ENCODE measurements around the gene CATSPERE. TPM values are rescaled to one million over a fixed set of nuclear protein-coding genes. Genes with fewer than 3 reads are reported as not detected.

CATSPERE gene
- total and polyA plus RNA-seq, 10 donors: 0.50 to 4.0 (median 1.1) TPM

DNA sequence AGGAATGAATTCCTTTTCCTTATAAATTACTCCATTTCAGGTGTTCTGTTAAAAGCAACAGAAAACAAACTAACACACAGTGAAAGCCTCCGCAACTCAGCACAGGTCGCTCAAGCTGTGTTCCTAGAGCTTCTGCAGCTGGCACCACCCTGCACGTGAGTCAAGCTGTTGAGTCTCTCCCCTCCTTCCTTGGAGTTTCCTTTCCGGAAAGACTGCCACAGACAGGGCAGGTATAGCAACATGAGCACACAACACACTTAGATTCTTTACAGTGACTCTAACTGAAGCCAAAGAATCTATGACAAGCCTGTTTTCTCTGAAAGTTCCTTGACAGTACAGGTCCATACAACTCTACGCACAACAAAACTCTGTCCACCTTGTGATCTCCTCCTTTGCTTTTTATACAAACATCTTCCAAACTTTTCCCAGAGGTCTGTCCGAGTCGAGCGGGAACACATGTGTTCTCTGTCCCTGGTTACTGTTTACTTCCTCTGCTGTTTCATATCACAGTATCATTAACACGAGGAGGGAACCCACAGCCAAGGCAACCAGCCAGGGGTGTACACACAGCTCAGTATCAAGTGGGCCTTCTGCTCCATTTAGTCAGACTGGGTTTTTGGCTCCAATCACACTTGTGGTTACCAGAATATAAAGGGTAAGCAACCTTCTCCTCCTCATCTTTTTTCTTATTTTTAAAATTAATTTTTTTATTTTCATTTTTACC, 153.2 kb downstream of the CATSPERE start:
- no peaks in the 10 kb centered on the region for H3K4me1 ChIP-seq
- no peak for DNase-seq
- TF ChIP-seq, protein P1, sequence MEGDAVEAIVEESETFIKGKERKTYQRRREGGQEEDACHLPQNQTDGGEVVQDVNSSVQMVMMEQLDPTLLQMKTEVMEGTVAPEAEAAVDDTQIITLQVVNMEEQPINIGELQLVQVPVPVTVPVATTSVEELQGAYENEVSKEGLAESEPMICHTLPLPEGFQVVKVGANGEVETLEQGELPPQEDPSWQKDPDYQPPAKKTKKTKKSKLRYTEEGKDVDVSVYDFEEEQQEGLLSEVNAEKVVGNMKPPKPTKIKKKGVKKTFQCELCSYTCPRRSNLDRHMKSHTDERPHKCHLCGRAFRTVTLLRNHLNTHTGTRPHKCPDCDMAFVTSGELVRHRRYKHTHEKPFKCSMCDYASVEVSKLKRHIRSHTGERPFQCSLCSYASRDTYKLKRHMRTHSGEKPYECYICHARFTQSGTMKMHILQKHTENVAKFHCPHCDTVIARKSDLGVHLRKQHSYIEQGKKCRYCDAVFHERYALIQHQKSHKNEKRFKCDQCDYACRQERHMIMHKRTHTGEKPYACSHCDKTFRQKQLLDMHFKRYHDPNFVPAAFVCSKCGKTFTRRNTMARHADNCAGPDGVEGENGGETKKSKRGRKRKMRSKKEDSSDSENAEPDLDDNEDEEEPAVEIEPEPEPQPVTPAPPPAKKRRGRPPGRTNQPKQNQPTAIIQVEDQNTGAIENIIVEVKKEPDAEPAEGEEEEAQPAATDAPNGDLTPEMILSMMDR (IDR thresholded peaks at IDR 0.05 in 8 of 11, conservative IDR thresholded peaks at IDR 0.05 in 3 of 11): no peak
- no peak for TF ChIP-seq POLR2AphosphoS5 (IDR thresholded peaks at IDR 0.05)
- no peak for TF ChIP-seq POLR2A (IDR thresholded peaks at IDR 0.05)
- H3K27ac ChIP-seq: no peak overlapping the region
- H3K36me3 ChIP-seq: peaks cover 0 to 6% (median 0%) of the 10 kb centered on the region in 6 donors
- H3K9me3 ChIP-seq: peaks cover 0 to 5% (median 0%) of the 10 kb centered on the region in 8 donors
- H3K4me3 ChIP-seq: no peak overlapping the region
- H3K27me3 ChIP-seq (replicated peaks in 1 of 7): no peaks in the 10 kb centered on the region
- intact Hi-C loops (cut with DNase I; ENCODE audit: low total_unique reads): no loop called here
- 79 to 88% (median 85%) methylated on average over 9 of the region's 9 CpGs for WGBS, 5 donors

DNA sequence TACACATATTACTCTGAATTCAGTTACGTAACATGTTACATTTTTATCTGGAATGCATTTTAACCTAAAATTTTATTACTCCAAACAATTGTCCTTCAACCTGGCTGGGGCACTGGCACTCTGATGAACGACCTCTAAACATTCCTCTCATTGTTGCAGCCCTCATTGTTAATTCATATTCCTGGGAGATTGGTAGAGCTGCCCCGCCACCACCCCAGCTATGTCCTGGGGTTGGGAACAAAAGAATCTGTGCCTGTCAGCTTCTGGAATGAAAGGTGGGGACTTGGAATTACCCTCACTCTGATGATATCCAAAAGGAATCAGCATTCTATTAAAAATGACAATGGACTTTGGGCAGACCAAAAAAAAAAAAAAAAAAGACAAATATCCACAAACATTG, 153.8 kb downstream of the CATSPERE start:
- WGBS, 5 donors: 50 to 74% (median 65%) methylated on average over 3 of the region's 3 CpGs
- TF ChIP-seq, protein P1 (IDR thresholded peaks at IDR 0.05 in 8 of 11, conservative IDR thresholded peaks at IDR 0.05 in 3 of 11): no peak
- no peak for TF ChIP-seq POLR2AphosphoS5 (IDR thresholded peaks at IDR 0.05)
- no peak for TF ChIP-seq POLR2A (IDR thresholded peaks at IDR 0.05)
- Histone ChIP-seq H3K4me3 (no peak overlapping the region), H3K9me3 (peaks cover 0 to 5% (median 0%) of the 10 kb centered on the region in 8 donors), H3K27ac (no peak overlapping the region), H3K27me3 (replicated peaks in 1 of 7) (no peaks in the 10 kb centered on the region), H3K4me1 (no peaks in the 10 kb centered on the region), H3K36me3 (peaks cover 0 to 6% (median 0%) of the 10 kb centered on the region in 6 donors)
- no peak for DNase-seq
- intact Hi-C loops (cut with DNase I; ENCODE audit: low total_unique reads): no loop called here

DNA sequence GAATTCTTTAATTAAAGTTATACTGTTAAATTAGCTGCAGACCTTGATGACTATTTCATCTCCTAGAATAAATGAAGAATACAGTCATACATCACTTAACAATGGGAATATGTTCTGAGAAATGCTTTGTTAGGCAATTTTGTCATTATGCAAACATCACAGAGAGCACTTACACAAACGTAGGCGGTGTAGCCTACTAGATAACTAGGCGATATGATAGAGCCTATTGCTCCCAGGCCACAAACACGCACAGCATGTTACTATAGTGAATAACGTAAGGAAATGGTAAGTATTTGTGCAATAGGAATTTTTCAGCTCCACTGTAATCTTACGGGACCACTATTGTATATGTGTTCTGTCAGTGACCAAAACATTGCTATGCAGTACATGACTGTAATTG, 154.2 kb downstream of the CATSPERE start:
- TF ChIP-seq POLR2A (IDR thresholded peaks at IDR 0.05): no peak
- TF ChIP-seq, protein P1 (IDR thresholded peaks at IDR 0.05 in 8 of 11, conservative IDR thresholded peaks at IDR 0.05 in 3 of 11): no peak
- no peak overlapping the region for H3K4me3 ChIP-seq
- intact Hi-C loops (cut with DNase I; ENCODE audit: low total_unique reads): no loop called here
- WGBS, 5 donors: 81 to 94% (median 84%) methylated on average over 6 of the region's 6 CpGs
- peaks cover 0 to 5% (median 0%) of the 10 kb centered on the region in 8 donors for H3K9me3 ChIP-seq
- DNase-seq: no peak
- peaks cover 0 to 6% (median 0%) of the 10 kb centered on the region in 6 donors for H3K36me3 ChIP-seq
- H3K27me3 ChIP-seq (replicated peaks in 1 of 7): no peaks in the 10 kb centered on the region
- no peak overlapping the region for H3K27ac ChIP-seq
- no peaks in the 10 kb centered on the region for H3K4me1 ChIP-seq

DNA sequence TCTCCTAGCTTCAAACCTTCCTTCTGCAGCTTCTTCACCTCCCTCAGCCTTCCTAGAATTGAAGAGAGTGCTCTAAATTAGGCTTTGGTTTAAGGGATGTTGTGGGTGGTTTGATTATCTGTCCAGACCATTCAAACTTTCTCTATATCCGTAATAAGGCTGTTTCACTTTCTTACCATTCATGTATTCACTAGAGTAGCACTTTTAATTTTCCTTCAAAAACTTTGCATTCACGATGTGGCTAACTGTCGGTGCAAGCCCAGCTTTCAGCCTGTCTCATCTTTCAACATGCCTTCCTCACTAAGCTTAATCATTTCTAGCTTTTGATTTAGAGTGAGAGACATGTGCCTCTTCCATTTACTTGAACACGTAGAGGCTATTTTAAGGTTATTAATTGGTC, 165.6 kb downstream of the CATSPERE start:
- H3K27me3 ChIP-seq (replicated peaks in 1 of 7): no peaks in the 10 kb centered on the region
- TF ChIP-seq POLR2A (IDR thresholded peaks at IDR 0.05): no peak
- TF ChIP-seq, protein P1 (IDR thresholded peaks at IDR 0.05 in 8 of 11, conservative IDR thresholded peaks at IDR 0.05 in 3 of 11): no peak
- no peak for TF ChIP-seq POLR2AphosphoS5 (IDR thresholded peaks at IDR 0.05)
- WGBS, 5 donors: 73 to 93% (median 84%) methylated on average over 4 of the region's 4 CpGs
- no peak for DNase-seq
- H3K9me3 ChIP-seq: no peaks in the 10 kb centered on the region
- no peak overlapping the region for H3K27ac ChIP-seq
- H3K4me1 ChIP-seq: no peaks in the 10 kb centered on the region
- no peaks in the 10 kb centered on the region for H3K36me3 ChIP-seq
- H3K4me3 ChIP-seq: no peak overlapping the region
- intact Hi-C loops (cut with DNase I; ENCODE audit: low total_unique reads): no loop called here
